ENCODE measurements around the gene PRKCZ. TPM values are rescaled to one million over a fixed set of nuclear protein-coding genes. Genes with fewer than 3 reads are reported as not detected.

The PRKCZ gene
- total RNA-seq, 1 donor from 2014 or later = 1.3 TPM

GRCh38 chr1:2190491-2190976 lies 140.3 kb downstream of the PRKCZ start:
- Histone ChIP-seq H3K4me1 (peaks cover 26 to 41% of the 10 kb centered on the region in 2 donors), H3K27me3 (no peaks in the 10 kb centered on the region), H3K4me3 (peak overlapping the region; percentile 60 to 73), H3K36me3 (peaks cover 0 to 10% of the 10 kb centered on the region in 2 donors), H3K9me3 (no peaks in the 10 kb centered on the region), H3K27ac (peak overlapping the region; percentile 94 to 97)
- no peak for DNase-seq (ENCODE audit: low spot score in 2 of 2)
- TF ChIP-seq, protein P1, sequence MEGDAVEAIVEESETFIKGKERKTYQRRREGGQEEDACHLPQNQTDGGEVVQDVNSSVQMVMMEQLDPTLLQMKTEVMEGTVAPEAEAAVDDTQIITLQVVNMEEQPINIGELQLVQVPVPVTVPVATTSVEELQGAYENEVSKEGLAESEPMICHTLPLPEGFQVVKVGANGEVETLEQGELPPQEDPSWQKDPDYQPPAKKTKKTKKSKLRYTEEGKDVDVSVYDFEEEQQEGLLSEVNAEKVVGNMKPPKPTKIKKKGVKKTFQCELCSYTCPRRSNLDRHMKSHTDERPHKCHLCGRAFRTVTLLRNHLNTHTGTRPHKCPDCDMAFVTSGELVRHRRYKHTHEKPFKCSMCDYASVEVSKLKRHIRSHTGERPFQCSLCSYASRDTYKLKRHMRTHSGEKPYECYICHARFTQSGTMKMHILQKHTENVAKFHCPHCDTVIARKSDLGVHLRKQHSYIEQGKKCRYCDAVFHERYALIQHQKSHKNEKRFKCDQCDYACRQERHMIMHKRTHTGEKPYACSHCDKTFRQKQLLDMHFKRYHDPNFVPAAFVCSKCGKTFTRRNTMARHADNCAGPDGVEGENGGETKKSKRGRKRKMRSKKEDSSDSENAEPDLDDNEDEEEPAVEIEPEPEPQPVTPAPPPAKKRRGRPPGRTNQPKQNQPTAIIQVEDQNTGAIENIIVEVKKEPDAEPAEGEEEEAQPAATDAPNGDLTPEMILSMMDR (IDR thresholded peaks at IDR 0.05) = no peak
- intact Hi-C loops (cut with DNase I) = loop anchor here (5.0 kb wide), 2 partner anchors 337 to 397 kb away; partner anchors contain the start of genes PANK4 and PRXL2B

DNA sequence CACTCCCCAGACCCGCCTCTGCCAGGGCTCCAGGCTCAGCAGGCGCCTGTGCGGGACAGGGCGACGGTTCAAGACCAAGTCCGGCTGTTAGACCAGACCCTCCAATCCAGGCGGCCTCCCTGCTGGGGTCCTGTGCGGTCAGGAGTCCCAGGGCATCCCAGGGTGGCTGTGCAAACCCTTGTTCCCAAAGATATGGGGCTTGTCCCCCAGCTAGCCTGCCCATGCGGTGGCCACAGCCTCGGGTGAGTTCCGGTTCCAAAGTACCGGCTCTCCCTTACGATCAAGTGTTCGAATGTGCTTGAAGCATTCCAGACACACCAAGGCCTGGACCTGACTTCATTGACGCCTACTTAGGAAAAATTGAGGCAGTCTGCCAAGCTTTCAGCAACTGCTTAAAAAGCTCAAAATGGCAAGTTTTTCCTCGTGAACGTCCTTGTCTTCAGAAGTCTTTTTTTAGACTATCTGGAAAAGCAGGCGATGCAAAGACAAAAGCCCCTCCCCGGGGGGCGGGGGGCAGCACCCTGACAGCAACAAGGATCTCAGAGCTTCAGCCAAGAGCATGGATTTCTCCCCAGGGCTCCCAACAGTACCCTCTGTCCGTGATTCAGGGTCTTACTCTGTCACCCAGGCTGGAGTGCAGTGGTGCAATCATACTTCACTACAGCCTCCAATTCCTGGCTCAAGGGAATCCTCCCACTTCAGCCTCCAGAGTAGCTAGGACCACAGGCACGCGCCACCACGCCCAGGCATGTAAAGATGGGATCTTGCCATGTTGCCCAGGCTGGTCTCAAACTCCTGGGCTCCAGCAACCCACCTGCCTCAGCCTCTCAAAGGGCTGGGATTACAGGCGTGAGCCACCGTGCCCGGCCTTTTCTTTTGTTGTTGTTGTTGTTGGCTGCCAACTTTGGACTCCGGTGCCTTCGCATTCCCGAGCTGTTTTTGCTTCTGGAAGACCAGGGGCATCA lies 142.1 kb downstream of the PRKCZ start:
- Histone ChIP-seq H3K27me3 (no peaks in the 10 kb centered on the region), H3K4me1 (peaks cover 26 to 45% of the 10 kb centered on the region in 2 donors), H3K9me3 (no peaks in the 10 kb centered on the region), H3K27ac (peak overlapping the region; percentile 94 to 97), H3K4me3 (peak overlapping the region; percentile 6 to 35), H3K36me3 (no peaks in the 10 kb centered on the region)
- TF ChIP-seq, protein P1 (IDR thresholded peaks at IDR 0.05) = no peak
- DNase-seq (ENCODE audit: low spot score in 2 of 2) = no peak
- intact Hi-C loops (cut with DNase I) = loop anchor here (5.0 kb wide), 2 partner anchors 335 to 395 kb away; partner anchors contain the start of genes PANK4 and PRXL2B

- H3K4me3 ChIP-seq = peak overlapping the region; percentile 58 to 85
- no peak for DNase-seq (ENCODE audit: low spot score in 2 of 2)
Measured at GRCh38 chr1:2193514-2194281, 143.5 kb downstream of the PRKCZ start.

DNA sequence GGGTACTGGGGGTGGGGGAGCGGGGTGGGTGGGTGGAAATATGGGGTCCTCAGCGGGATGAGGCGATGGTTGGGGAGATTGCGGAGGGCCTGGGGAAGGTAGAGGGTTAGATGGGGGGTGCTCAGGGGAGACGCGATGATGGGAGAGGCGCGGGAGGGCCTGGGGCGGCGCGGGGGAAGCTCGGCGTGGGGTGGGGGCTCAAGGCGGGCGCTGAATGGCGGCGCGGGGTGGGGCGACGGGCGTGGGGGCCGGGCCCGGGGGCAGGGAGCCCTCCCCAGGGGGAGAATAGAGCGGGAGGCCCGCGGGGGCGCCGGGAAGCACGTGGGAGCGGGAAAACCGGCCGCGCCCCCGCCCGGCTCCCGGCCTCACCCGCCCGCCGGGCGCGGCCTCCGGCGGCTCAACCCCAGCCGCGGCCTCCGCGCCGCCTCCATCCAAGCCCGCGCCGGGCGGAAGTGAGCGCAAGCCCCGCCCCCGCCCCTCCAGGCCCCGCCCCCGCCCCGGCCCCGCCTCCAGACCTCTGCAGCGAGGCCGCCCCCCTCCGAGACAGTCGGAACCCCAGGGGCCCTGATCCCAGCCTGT lies 144.2 kb downstream of the PRKCZ start, which contains the start of gene FAAP20:
TSS of gene FAAP20 (minus strand) at position 454 of the 579 bp plus-strand sequence. CDS start at position 431, 23 bp downstream.
- Histone ChIP-seq H3K27me3 (no peaks in the 10 kb centered on the region), H3K9me3 (no peaks in the 10 kb centered on the region), H3K27ac (peak within 1 kb of the TSS; percentile 94 to 97), H3K4me3 (peak within 1 kb of the TSS; percentile 58 to 85), H3K36me3 (no peaks in the 10 kb centered on the region), H3K4me1 (peaks cover 30 to 51% of the 10 kb centered on the region in 2 donors)
- no peak for DNase-seq (ENCODE audit: low spot score in 2 of 2)
- intact Hi-C loops (cut with DNase I) = loop anchor here (2.0 to 5.0 kb wide), 3 partner anchors 196 to 393 kb away; partner anchors contain the start of genes MORN1, PANK4, PRXL2B and RER1
- TF ChIP-seq, protein P1 (IDR thresholded peaks at IDR 0.05) = no peak

More at GRCh38 chr1:2193514-2194281, 143.5 kb downstream of the PRKCZ start:
- H3K4me1 ChIP-seq = peaks cover 28 to 47% of the 10 kb centered on the region in 2 donors
- no peaks in the 10 kb centered on the region for H3K27me3 ChIP-seq
- H3K27ac ChIP-seq = peak overlapping the region; percentile 94 to 97
- no peaks in the 10 kb centered on the region for H3K36me3 ChIP-seq
- TF ChIP-seq, protein P1 (IDR thresholded peaks at IDR 0.05) = no peak
- H3K9me3 ChIP-seq = no peaks in the 10 kb centered on the region
- intact Hi-C loops (cut with DNase I) = loop anchor here (2.0 to 5.0 kb wide), 3 partner anchors 197 to 394 kb away; partner anchors contain the start of genes MORN1, PANK4, PRXL2B and RER1

Measured in ascending aorta (tissue), 2 donors.